H1 (cell line): Measurements from ENCODE around the gene DPM2. TPM values are rescaled to one million over a fixed set of nuclear protein-coding genes. Genes with fewer than 3 reads are reported as not detected.
A peak's percentile ranks its signal among the peaks of the same experiment; 100 is the strongest.

ENCODE experiments used
- CTCF ChIA-PET: fragments of 300-600 bp; sonication (Branson Sonifier 250); formaldehyde crosslinking; loops from one replicate; lab custom pipeline; 2021; ENCODE audit not compliant: partially characterized antibody; lab: Charles Lee
- POLR2A ChIA-PET: fragments of 300-600 bp; sonication (Branson Sonifier 250); formaldehyde crosslinking; loops from one replicate; lab custom pipeline; 2021; ENCODE audit warnings: inconsistent platforms; ENCODE audit not compliant: partially characterized antibody; lab: Charles Lee
- DNase-seq, 2 experiments: peaks; one replicate each; pipeline versions ENCODE4 v3.0.0 to v3.0.0-alpha.2; 2010 to 2022; ENCODE audit warnings: low spot score in 2 of 2, low read depth in 1 of 2, mixed read lengths in 1 of 2
- FAIRE-seq: peaks from 2 replicates; lab custom pipeline; 2011; peaks lifted over from hg19 to GRCh38; lab: Jason Lieb, UNC
- H2AFZ ChIP-seq: 2 replicates; pipeline ENCODE4 v1.8.1; 2012; ENCODE audit warnings: low read length, inconsistent platforms
- H2AK5ac ChIP-seq: 2 replicates; pipeline ENCODE4 v1.6.1; 2013; ENCODE audit warnings: low read depth, low read length
- H2BK120ac ChIP-seq: replicated peaks from 2 replicates; pipeline ENCODE3; 2013; ENCODE audit warnings: low read depth, low read length, inconsistent platforms
- H2BK12ac ChIP-seq: 2 replicates; pipeline ENCODE4 v1.6.1; 2013; ENCODE audit warnings: low read depth, low read length
- H2BK15ac ChIP-seq: 2 replicates; pipeline ENCODE4 v1.6.1; 2013; ENCODE audit warnings: low read length
- H2BK20ac ChIP-seq: 2 replicates; pipeline ENCODE4 v1.6.1; 2013; ENCODE audit warnings: low read length
- H2BK5ac ChIP-seq: 2 replicates; pipeline ENCODE4 v1.6.1; 2013; ENCODE audit warnings: low read depth, low read length
- H3K14ac ChIP-seq: 2 replicates; pipeline ENCODE4 v1.6.1; 2013; ENCODE audit warnings: inconsistent platforms; ENCODE audit not compliant: insufficient read length
- H3K18ac ChIP-seq: 2 replicates; pipeline ENCODE4 v1.6.1; 2013; ENCODE audit warnings: low read length; ENCODE audit errors: extremely low read depth
- H3K23ac ChIP-seq: 2 replicates; pipeline ENCODE4 v1.6.1; 2013; ENCODE audit warnings: inconsistent platforms; ENCODE audit not compliant: insufficient read length
- H3K23me2 ChIP-seq: 2 replicates; pipeline ENCODE4 v1.6.1; 2013; ENCODE audit warnings: low read depth, low read length
- H3K27ac ChIP-seq: 2 replicates; pipeline ENCODE4 v1.6.1; 2011; ENCODE audit warnings: low read depth, low read length, inconsistent platforms
- H3K27me3 ChIP-seq, 4 experiments: replicated peaks in 1 of 4; 1 replicate in 1 of 4; 2 replicates in 3 of 4; pipeline versions ENCODE4 v1.6.1 to v1.8.1; 2011 to 2013; ENCODE audit warnings: low read length in 3 of 4, mild to moderate bottlenecking in 3 of 4, inconsistent platforms in 2 of 4, mixed read lengths in 2 of 4, moderate library complexity in 1 of 4; ENCODE audit not compliant: control insufficient read depth in 3 of 4, insufficient read depth in 3 of 4; ENCODE audit errors: extremely low read depth in 1 of 4
- H3K36me3 ChIP-seq, 4 experiments: 2 replicates each; pipeline versions ENCODE4 v1.6.1 to v1.8.1; 2011 to 2013; ENCODE audit warnings: mild to moderate bottlenecking in 4 of 4, low read length in 3 of 4, moderate library complexity in 2 of 4, control low read depth in 1 of 4, inconsistent platforms in 1 of 4; ENCODE audit not compliant: insufficient read depth in 4 of 4, control insufficient read depth in 2 of 4
- H3K4ac ChIP-seq: replicated peaks from 2 replicates; pipeline ENCODE3; 2013; ENCODE audit warnings: low read length, low read depth, mixed read lengths, inconsistent platforms; ENCODE audit not compliant: insufficient read length
- H3K4me1 ChIP-seq, 4 experiments: replicated peaks in 1 of 4; 1 replicate in 1 of 4; 2 replicates in 3 of 4; pipeline versions ENCODE4 v1.6.1 to v1.8.1; 2011 to 2013; ENCODE audit warnings: low read length in 3 of 4, inconsistent platforms in 2 of 4, mixed read lengths in 1 of 4; ENCODE audit not compliant: insufficient read depth in 4 of 4, control insufficient read depth in 3 of 4
- H3K4me2 ChIP-seq, 2 experiments: 2 replicates each; pipeline versions ENCODE4 v1.6.1 to v1.8.1; 2011 to 2013; ENCODE audit warnings: low read depth in 2 of 2, low read length in 2 of 2, control low read depth in 1 of 2, inconsistent platforms in 1 of 2, mild to moderate bottlenecking in 1 of 2; ENCODE audit not compliant: insufficient read depth in 1 of 2
- H3K4me3 ChIP-seq, 4 experiments: fragments of 200-600, 300-600 bp in 1 of 4; sonication (generic), shearing (Covaris generic), sonication (Bioruptor Twin) in 1 of 4; 2 replicates each; pipeline versions ENCODE4 v1.5.1 to v1.8.1; 2011 to 2016; ENCODE audit warnings: low read length in 4 of 4, low read depth in 3 of 4, control low read depth in 2 of 4, inconsistent platforms in 2 of 4, mild to moderate bottlenecking in 2 of 4, mixed read lengths in 1 of 4, moderate library complexity in 1 of 4; ENCODE audit not compliant: insufficient read depth in 2 of 4; ENCODE audit errors: extremely low read depth in 1 of 4
- H3K56ac ChIP-seq: replicated peaks from 2 replicates; pipeline ENCODE3; 2013; ENCODE audit warnings: low read depth, mild to moderate bottlenecking, mixed read lengths, low read length, inconsistent platforms; ENCODE audit not compliant: insufficient read length
- H3K79me1 ChIP-seq: 2 replicates; pipeline ENCODE4 v1.6.1; 2013; ENCODE audit warnings: low read depth, low read length, control low read depth
- H3K79me2 ChIP-seq, 2 experiments: 2 replicates each; pipeline versions ENCODE4 v1.6.1 to v1.8.1; 2012 to 2013; ENCODE audit warnings: low read length in 2 of 2, mild to moderate bottlenecking in 2 of 2, inconsistent platforms in 1 of 2; ENCODE audit not compliant: insufficient read depth in 2 of 2, control insufficient read depth in 1 of 2
- H3K9ac ChIP-seq, 4 experiments: replicated peaks in 1 of 4; 1 replicate in 1 of 4; 2 replicates in 3 of 4; pipeline versions ENCODE4 v1.6.1 to v1.8.1; 2011 to 2013; ENCODE audit warnings: low read depth in 3 of 4, low read length in 3 of 4, control low read depth in 2 of 4, mild to moderate bottlenecking in 2 of 4, moderate library complexity in 2 of 4, inconsistent platforms in 1 of 4; ENCODE audit errors: extremely low read depth in 1 of 4
- H3K9me3 ChIP-seq, 2 experiments: 2 replicates each; pipeline versions ENCODE4 v1.6.1 to v1.8.1; 2012 to 2013; ENCODE audit warnings: mild to moderate bottlenecking in 2 of 2, moderate library complexity in 2 of 2, control low read depth in 1 of 2, inconsistent platforms in 1 of 2, low read depth in 1 of 2, low read length in 1 of 2, mixed read lengths in 1 of 2; ENCODE audit not compliant: insufficient read depth in 2 of 2
- H4K20me1 ChIP-seq, 2 experiments: replicated peaks in 1 of 2; 2 replicates each; pipeline versions ENCODE3 to v1.8.1; 2011 to 2013; ENCODE audit warnings: inconsistent platforms in 2 of 2, low read length in 2 of 2, mild to moderate bottlenecking in 1 of 2; ENCODE audit not compliant: insufficient read depth in 2 of 2, control insufficient read depth in 1 of 2
- H4K5ac ChIP-seq: 2 replicates; pipeline ENCODE4 v1.6.1; 2013; ENCODE audit warnings: low read length, low read depth, mixed read lengths, inconsistent platforms; ENCODE audit not compliant: insufficient read length
- H4K8ac ChIP-seq: 2 replicates; pipeline ENCODE4 v1.8.0; 2013; ENCODE audit warnings: mild to moderate bottlenecking, moderate library complexity, low read length, inconsistent platforms; ENCODE audit not compliant: insufficient read depth; ENCODE audit errors: extremely low read depth
- H4K91ac ChIP-seq: replicated peaks from 2 replicates; pipeline ENCODE3; 2013; ENCODE audit warnings: low read length, mixed read lengths, inconsistent platforms; ENCODE audit not compliant: insufficient read length
- EGR1 ChIP-seq: IDR thresholded peaks from 2 replicates; pipeline ENCODE4 v1.6.1; 2011; ENCODE audit warnings: low read depth, low read length, borderline replicate concordance
- WGBS, 2 experiments: shearing (Covaris generic) in 1 of 2; methylation state at CpG; one replicate each; pipeline versions ENCODE4 v1.1.6 to v1.1.7; 2013 to 2015; ENCODE audit warnings: low lambda C conversion rate in 2 of 2, mixed read lengths in 2 of 2, inconsistent platforms in 1 of 2, low coverage in 1 of 2, missing lambda C conversion rate in 1 of 2; ENCODE audit not compliant: insufficient replicate concordance in 2 of 2, insufficient coverage in 1 of 2, insufficient read length in 1 of 2; ENCODE audit errors: extremely low coverage in 1 of 2, missing lambda C conversion rate in 1 of 2; 5-methylcytosine and 5-hydroxymethylcytosine counted together
- polyA plus RNA-seq, 7 experiments: library from polyadenylated mRNA; depleted of rRNA in 3 of 7; stranded (reverse) in 5 of 7; unstranded in 2 of 7; fragments of >200 nt in 5 of 7; fragments of 200-250 nt in 2 of 7; gene quantifications; 1 replicate in 5 of 7; 2 replicates in 1 of 7; 4 replicates in 1 of 7; pipeline versions ENCODE4 v1.2.1 to v1.2.3, GENCODE V29; 2011 to 2013; ENCODE audit warnings: missing spikeins in 2 of 7, mixed read lengths in 2 of 7
- total RNA-seq: library from RNA; stranded (reverse); fragmentation: NEBNext Ultra II Directional; extraction: Animal tissue kit (Norgen Biotek cat#: 25700); gene quantifications from 2 replicates; pipeline ENCODE4 v1.2.1, GENCODE V29; 2021
- TF ChIP-seq, protein P1 (sequence below): IDR thresholded peaks from 2 replicates; pipeline ENCODE4 v1.6.1; 2012; ENCODE audit warnings: inconsistent platforms

DPM2 gene
- total and polyA plus RNA-seq, 2 of the 8 experiments (the other 6 are each of a cell fraction or from before 2014, with no cell fraction given), result 45.4 to 95.4 TPM

DNA sequence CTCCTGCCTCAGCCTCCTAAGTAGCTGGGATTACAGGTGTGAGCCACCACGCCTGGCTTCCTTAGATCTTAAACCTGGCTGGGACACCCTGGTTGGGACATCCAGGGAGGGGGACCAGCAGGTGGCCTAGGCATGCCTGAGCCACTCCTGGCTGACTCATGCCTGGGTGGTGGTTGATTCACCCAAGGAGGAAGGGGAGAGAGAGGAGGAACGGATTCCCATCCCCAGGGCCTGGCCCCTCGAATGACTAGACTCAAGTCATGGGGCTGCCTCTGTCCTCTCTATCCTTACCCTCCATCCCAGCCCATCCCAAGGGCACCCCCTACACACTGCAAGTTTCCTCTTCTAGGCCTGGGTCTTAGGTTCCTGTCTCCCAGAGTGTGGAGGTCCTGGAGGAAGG is 30.4 kb upstream of the DPM2 start:
- DNase-seq, result no peak
- no peak overlapping the region for H4K5ac ChIP-seq
- H3K79me1 ChIP-seq, result peaks cover 40% of the 10 kb centered on the region
- H2AFZ ChIP-seq, result no peak overlapping the region
- 100% methylated on average over 1 of the region's 3 CpGs; no CpG with 5 or more reads in 1 of the 2 experiments for WGBS, 2 experiments
- no peak overlapping the region for H2BK15ac ChIP-seq
- ChIA-PET POLR2A (interaction anchor here (1.2 kb wide), 1 partner anchor 9 kb away, joined by 5 read pairs; no protein-coding TSS in a partner anchor), CTCF (interaction anchor here (0.6 to 1.6 kb wide), 6 partner anchors 11 to 182 kb away, joined by 3 read pairs; no protein-coding TSS in a partner anchor)
- H3K27ac ChIP-seq, result no peak overlapping the region
- H3K4me2 ChIP-seq, result no peak overlapping the region
- peaks cover 0 to 59% (median 34%) of the 10 kb centered on the region in 4 experiments; a peak in 6 of 7 replicates for H3K4me1 ChIP-seq
- no peak overlapping the region for H2BK12ac ChIP-seq
- peak overlapping the region; percentile 68; the same call in 1 of the 2 replicates for H3K18ac ChIP-seq
- H4K91ac ChIP-seq, result no peak overlapping the region
- H4K8ac ChIP-seq, result no peak overlapping the region
- peaks cover 32 to 50% of the 10 kb centered on the region in 2 experiments for H4K20me1 ChIP-seq
- H2AK5ac ChIP-seq, result no peak overlapping the region
- H3K4me3 ChIP-seq, result no peak overlapping the region
- H3K9ac ChIP-seq, result no peak overlapping the region
- H3K9me3 ChIP-seq, result no peaks in the 10 kb centered on the region
- no peak overlapping the region for H2BK120ac ChIP-seq
- H3K23me2 ChIP-seq, result no peaks in the 10 kb centered on the region
- peaks cover 5 to 97% of the 10 kb centered on the region in 2 experiments; a peak in 3 of 4 replicates for H3K79me2 ChIP-seq
- H2BK5ac ChIP-seq, result peak overlapping the region; percentile 88; the same call in 1 of the 2 replicates
- no peak overlapping the region for H3K23ac ChIP-seq
- H2BK20ac ChIP-seq, result no peak overlapping the region
- no peaks in the 10 kb centered on the region for H3K36me3 ChIP-seq
- no peak overlapping the region for H3K56ac ChIP-seq
- no peak overlapping the region for H3K14ac ChIP-seq
- H3K4ac ChIP-seq, result no peak overlapping the region
- TF ChIP-seq, protein P1, sequence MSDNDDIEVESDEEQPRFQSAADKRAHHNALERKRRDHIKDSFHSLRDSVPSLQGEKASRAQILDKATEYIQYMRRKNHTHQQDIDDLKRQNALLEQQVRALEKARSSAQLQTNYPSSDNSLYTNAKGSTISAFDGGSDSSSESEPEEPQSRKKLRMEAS, result no peak
- TF ChIP-seq EGR1, result no peak
- TF ChIP-seq, all 59 proteins: peak for 0
- no peaks in the 10 kb centered on the region for H3K27me3 ChIP-seq
- no peak for FAIRE-seq
